H1 (cell line): ENCODE data around the gene ITPRIPL2. TPM values are rescaled to one million over a fixed set of nuclear protein-coding genes. Genes with fewer than 3 reads are reported as not detected.

ENCODE experiments used
- CBX5 ChIP-seq: fragments of 300-800, 300-1000 bp; sonication (generic); IDR thresholded peaks from 2 replicates; pipeline ENCODE4 v1.7.1; 2016; ENCODE audit warnings: antibody characterized with exemption, low read length, low read depth
- CEBPB ChIP-seq: IDR thresholded peaks from 2 replicates; pipeline ENCODE4 v1.6.1; 2012; ENCODE audit warnings: low read depth, low read length
- CHD1 ChIP-seq: IDR thresholded peaks from 2 replicates; pipeline ENCODE4 v1.6.1; 2012; ENCODE audit warnings: low read depth, low read length, improper control_type of control experiment
- CHD2 ChIP-seq: IDR thresholded peaks from 2 replicates; pipeline ENCODE4 v1.6.1; 2012; ENCODE audit warnings: low read length, improper control_type of control experiment
- CHD7 ChIP-seq: fragments of 300-600 bp; sonication (generic); IDR thresholded peaks from 2 replicates; pipeline ENCODE4 v1.7.1; 2012; ENCODE audit warnings: low read length, moderate library complexity, mild to moderate bottlenecking, inconsistent platforms; ENCODE audit not compliant: insufficient replicate concordance
- GTF2F1 ChIP-seq: IDR thresholded peaks from 2 replicates; pipeline ENCODE4 v1.6.1; 2012; ENCODE audit warnings: low read depth, low read length, improper control_type of control experiment, borderline replicate concordance
- JUND ChIP-seq: IDR thresholded peaks from 2 replicates; pipeline ENCODE4 v1.6.1; 2011; ENCODE audit warnings: mild to moderate bottlenecking, improper control_type of control experiment, low read length
- NRF1 ChIP-seq: IDR thresholded peaks from 2 replicates; pipeline ENCODE4 v1.6.1; 2011; ENCODE audit warnings: mild to moderate bottlenecking, low read depth, low read length, improper control_type of control experiment
- SIRT6 ChIP-seq: IDR thresholded peaks from one replicate; pipeline ENCODE4 v1.7.1; 2012; ENCODE audit warnings: low read length, inconsistent platforms
- SIX5 ChIP-seq: IDR thresholded peaks from 2 replicates; pipeline ENCODE4 v1.6.1; 2011; ENCODE audit warnings: mild to moderate bottlenecking, low read depth, low read length
- SP2 ChIP-seq: IDR thresholded peaks from 2 replicates; pipeline ENCODE4 v1.6.1; 2012; ENCODE audit warnings: mild to moderate bottlenecking, low read length, inconsistent platforms
- SRF ChIP-seq: IDR thresholded peaks from 2 replicates; pipeline ENCODE4 v1.6.1; 2011; ENCODE audit warnings: mild to moderate bottlenecking, low read depth, low read length, moderate library complexity
- TAF7 ChIP-seq: optimal IDR thresholded peaks from 2 replicates; pipeline ENCODE3; 2011; ENCODE audit warnings: low read depth, mild to moderate bottlenecking, inconsistent platforms, low read length, moderate library complexity, borderline replicate concordance
- YY1 ChIP-seq: IDR thresholded peaks from 2 replicates; pipeline ENCODE4 v1.6.1; 2011; ENCODE audit warnings: low read depth, mild to moderate bottlenecking, low read length
- polyA plus RNA-seq, 7 experiments: library from polyadenylated mRNA; depleted of rRNA in 3 of 7; stranded (reverse) in 5 of 7; unstranded in 2 of 7; fragments of >200 nt in 5 of 7; fragments of 200-250 nt in 2 of 7; gene quantifications; 1 replicate in 5 of 7; 2 replicates in 1 of 7; 4 replicates in 1 of 7; pipeline versions ENCODE4 v1.2.1 to v1.2.3, GENCODE V29; 2011 to 2013; ENCODE audit warnings: missing spikeins in 2 of 7, mixed read lengths in 2 of 7
- total RNA-seq: library from RNA; stranded (reverse); fragmentation: NEBNext Ultra II Directional; extraction: Animal tissue kit (Norgen Biotek cat#: 25700); gene quantifications from 2 replicates; pipeline ENCODE4 v1.2.1, GENCODE V29; 2021

The ITPRIPL2 gene
- total and polyA plus RNA-seq, 2 of the 8 experiments (the other 6 are each of a cell fraction or from before 2014, with no cell fraction given), result 1.1 to 3.4 TPM

- no peak for TF ChIP-seq CHD7
- TF ChIP-seq SIRT6, result no peak
- no peak for TF ChIP-seq SRF
- TF ChIP-seq CEBPB, result no peak
- no peak for TF ChIP-seq CHD2
- TF ChIP-seq SP2, result no peak
- TF ChIP-seq JUND, result no peak
- TF ChIP-seq SIX5, result no peak
- TF ChIP-seq CBX5, result no peak
- TF ChIP-seq YY1, result no peak
- TF ChIP-seq NRF1, result no peak
- TF ChIP-seq GTF2F1, result no peak
- TF ChIP-seq TAF7, result no peak
- TF ChIP-seq CHD1, result no peak
These were observed 9.2 kb upstream of the ITPRIPL2 start (continued) for GRCh38 chr16:19104607-19105006.
